Esophagus muscularis mucosa (tissue), 3 donors: Measurements from ENCODE around the gene TPCN1.

ENCODE experiments used
- POLR2AphosphoS5 ChIP-seq, 2 donors: sonication (generic); formaldehyde crosslinking; IDR thresholded peaks; one replicate each; pipeline ENCODE4 v1.6.1; 2017; ENCODE audit warnings: antibody characterized with exemption in 2 of 2
- TF ChIP-seq, protein P1 (sequence below), 3 experiments: fragments of 200-600 bp in 2 of 3; fragments of 450-650 bp in 1 of 3; sonication (generic) in 2 of 3; IDR thresholded peaks; one replicate each; pipeline ENCODE4 v1.5.1; 2017 to 2019; ENCODE audit warnings: antibody characterized with exemption in 3 of 3, mild to moderate bottlenecking in 2 of 3, moderate library complexity in 1 of 3

DNA sequence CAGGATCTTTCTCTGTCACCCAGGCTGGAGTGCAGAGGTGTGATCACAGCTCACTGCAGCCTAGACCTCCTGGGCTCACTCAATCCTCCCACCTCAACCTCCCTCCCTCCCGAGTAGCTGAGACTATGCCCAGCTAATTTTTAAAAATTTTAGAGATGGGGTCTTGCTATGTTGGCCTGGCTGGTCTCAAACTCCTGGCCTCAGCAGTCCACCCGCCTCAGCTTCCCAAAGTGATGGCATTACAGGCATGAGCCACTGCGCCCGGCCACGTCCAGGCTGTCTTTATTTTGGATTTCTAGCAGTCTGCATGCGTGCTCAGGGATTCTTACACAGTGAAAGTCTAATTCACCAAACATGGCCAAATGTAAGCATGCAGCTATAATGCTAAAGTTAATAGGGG lies 95.9 kb downstream of the TPCN1 start:
- TF ChIP-seq, protein P1, sequence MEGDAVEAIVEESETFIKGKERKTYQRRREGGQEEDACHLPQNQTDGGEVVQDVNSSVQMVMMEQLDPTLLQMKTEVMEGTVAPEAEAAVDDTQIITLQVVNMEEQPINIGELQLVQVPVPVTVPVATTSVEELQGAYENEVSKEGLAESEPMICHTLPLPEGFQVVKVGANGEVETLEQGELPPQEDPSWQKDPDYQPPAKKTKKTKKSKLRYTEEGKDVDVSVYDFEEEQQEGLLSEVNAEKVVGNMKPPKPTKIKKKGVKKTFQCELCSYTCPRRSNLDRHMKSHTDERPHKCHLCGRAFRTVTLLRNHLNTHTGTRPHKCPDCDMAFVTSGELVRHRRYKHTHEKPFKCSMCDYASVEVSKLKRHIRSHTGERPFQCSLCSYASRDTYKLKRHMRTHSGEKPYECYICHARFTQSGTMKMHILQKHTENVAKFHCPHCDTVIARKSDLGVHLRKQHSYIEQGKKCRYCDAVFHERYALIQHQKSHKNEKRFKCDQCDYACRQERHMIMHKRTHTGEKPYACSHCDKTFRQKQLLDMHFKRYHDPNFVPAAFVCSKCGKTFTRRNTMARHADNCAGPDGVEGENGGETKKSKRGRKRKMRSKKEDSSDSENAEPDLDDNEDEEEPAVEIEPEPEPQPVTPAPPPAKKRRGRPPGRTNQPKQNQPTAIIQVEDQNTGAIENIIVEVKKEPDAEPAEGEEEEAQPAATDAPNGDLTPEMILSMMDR (IDR thresholded peaks at IDR 0.05) = no peak
- no peak for TF ChIP-seq POLR2AphosphoS5 (IDR thresholded peaks at IDR 0.05)
